GM19455 (cell line): ENCODE measurements around the gene TRAP1.
"Not testable (repeated sequence)": the region's sequence is repeated elsewhere in the genome, so short reads cannot be mapped to it uniquely, and the experiment has no call there.

ENCODE experiments used
- ATAC-seq: cut with Tn5 transposase; IDR thresholded peaks from one replicate; pipeline ENCODE4 v1.9.1; 2021; ENCODE audit not compliant: unreplicated experiment

Gene TRAP1

DNA sequence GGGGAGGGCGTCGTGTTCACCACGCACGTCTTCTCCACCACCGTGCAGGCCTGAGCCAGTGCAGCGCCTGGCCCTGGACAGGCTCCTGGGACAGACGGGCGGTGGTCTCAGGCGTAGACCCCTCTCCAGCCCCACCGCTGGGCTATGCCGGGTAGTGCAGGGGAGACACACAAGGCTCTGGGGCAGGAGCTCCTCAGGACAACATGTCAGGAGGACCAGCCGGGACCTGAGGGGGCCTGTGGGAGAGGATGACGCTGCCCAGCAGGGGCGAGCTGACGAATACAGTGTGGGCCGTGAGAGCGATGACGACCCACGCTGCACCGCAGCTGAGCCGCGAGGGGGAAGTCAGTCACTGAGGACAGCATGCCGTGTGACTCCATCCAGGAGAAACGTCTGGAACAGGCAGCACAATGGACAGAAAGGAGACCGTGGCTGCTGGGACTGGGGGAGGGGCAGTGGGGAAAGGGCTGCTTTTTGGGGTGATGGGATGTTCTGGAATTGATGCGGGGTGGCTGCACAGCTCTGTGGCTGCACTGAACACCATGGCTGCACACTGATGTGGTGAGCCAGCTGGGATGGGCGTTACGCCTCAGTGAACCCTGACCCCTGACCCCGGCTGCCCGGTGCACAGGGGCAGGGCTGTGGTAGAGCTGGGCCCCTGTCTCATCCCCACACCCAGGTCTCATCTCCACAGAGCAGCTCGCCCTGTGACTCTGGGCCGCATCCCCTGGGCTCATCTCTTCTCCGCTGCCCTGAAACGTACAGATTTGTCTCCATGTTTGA, 42.6 kb downstream of the TRAP1 start:
- no peak for ATAC-seq

DNA sequence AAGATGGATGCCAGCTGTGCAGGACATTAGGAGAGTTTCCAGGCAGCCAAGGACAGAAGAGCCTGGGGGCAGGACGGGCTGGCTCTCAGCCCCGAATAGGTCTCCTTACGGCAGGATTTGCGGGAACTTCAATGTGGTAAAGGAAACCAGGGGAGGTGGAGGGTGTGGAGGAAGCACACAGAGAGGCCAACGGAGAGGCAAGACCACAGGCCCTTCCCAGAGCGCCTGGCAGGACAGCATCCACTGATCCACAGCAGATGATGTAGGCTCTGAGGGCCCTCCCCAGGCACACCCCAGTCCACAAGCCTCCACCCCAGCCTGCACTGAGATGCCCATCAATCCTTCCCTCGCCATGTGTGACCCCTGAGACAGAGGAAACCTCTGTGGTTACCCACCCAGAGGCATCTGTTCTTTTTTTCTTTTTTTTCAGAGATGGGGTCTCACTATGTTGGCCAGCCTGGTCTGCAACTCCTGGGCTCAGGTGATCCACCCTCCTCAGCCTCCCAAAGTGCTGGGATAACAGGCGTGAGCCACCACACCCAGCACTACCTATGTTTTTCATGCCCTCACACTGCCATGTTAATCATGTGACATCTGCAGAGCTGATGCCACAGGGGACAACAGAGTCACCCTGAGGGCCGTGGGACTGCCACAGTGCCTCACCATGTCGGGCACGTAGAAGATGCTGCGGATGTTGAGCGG, 43.5 kb downstream of the TRAP1 start:
- no peak for ATAC-seq

DNA sequence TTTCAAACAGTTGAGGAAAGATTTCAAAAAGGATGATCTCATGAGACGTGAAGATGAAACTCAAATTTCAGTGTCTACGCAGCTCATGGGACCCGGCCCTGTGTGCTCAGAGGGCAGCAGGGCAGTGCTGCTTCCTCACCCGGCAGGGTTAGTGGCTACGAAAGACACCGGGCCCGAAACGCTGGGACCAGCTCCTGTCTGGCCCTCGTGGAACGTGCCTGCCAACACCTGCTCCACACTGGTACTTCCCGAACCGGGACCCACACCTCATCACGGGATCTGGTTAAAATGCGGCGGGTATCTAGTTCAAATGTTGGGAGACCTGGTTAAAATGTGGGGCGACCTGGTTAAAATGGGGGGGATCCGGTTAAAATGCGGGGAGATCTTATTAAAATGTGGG, 44.1 kb downstream of the TRAP1 start:
- ATAC-seq: no peak

DNA sequence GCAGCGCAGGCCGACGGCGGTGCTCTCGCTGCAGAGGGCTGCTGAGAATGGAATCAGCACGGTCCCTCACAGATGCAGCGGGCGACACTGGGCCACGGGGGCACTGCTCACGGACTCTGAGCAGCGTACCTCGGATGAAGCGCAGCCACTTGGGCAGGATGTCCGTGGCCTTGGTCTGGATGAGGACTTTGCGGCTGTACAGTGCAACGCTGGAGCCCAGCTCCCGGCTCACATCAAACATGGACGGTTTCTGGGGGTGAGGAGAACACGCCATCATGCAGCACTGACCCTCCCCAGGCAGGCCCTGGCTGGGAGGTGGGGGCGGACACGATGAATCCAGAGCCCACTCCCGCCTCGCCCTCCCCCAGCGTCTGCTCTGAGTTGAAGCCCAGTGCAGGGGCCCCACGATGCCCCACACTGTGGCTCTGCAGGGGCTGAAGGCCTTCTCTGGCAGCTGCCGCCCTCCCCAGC, 44.7 kb downstream of the TRAP1 start:
- ATAC-seq: no peak

DNA sequence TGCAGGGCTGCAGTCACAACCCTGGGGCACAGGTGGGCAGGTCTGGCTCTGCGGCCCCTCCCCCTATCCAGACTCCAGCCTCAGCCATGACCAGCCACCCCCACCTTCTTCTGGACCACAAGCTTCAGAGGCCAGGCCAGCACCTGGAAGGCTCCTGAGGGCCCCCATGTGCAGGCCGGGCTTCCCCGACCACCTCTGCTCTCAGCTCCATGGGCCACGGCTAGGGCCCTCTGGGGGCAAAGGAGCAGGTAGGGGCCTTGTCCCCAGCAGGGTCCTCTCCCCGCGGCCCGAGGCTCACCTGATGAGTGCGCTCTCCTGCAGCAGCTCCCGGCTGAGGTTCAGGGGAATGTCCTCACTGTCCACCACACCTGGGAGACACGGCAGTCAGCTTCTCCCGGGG, 45.9 kb downstream of the TRAP1 start:
- no peak for ATAC-seq

DNA sequence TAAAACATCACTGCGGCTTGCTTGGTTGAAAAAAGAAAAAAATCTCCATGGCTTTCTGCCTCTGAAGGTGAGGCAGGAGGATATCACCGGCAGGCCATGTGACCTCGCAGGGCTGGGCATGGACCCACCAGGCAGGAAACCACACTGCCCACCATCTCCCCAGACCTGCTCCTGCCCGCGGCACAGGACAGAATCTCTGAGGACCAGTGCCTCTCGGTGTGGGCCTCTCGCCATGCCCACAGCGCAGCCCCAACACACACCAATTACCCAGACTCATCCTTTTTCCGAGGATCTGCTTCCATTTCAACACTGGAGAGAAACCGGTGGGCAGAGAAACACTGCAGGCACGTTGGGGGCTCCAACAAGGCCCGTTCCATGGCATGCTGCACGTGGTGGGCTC, 46.6 kb downstream of the TRAP1 start:
- ATAC-seq: no peak

DNA sequence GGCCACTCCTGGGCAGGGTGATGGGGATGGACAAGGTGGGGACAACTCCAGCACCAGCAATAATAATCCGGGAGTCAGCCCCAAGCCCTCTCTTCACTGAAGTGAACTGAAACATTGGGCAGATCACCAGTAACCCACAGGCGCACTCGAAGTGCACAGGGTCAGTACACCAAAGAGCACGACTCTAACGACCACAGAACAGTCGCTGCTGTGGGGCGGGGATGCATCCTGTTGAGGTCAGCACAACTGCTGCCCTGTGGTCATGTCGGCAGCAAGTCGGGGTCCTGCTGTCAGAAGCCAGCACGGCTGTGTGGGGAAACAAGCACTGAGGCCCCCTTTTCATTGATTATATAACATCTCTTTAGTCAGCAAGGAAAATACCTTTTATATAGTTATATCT, 48.2 kb downstream of the TRAP1 start:
- ATAC-seq: no peak

DNA sequence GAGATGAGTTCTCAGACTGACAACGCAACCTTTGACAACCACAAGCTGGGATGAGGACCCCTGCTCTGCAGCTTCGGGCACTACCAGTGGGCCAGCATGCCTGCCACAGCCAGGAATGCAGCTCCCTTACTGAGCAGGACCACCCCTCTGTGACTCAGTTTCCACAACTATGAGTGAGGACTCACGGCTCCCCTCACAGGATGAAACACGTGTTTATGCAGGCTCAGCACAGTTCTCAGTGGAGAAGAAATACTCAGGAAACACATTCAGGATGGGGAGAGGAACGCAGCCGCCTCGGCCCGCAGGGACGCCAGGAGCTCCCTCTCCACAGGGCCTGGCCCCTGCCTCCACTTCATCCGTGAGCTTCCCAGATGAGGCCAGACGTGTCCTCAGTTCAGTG, 48.7 kb downstream of the TRAP1 start:
- no peak for ATAC-seq

DNA sequence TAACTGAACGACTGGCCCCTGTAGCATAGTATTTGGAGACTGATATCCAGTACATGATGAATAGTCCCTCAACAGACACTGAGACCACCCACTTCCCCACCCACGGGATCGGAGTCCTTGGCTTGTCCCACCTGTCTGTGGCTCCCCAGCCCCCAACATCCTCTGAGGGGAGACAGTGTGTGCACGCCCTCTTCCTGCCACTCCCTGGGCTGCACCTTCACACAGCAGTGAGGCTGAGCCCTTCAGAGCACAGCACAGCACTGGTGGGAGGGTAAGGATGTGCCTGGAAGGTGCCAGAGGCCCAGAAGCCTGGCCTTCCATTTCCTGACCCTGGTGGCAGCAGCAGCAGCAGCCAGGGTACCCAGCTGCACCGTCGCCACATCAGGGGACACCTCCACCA, 51.8 kb downstream of the TRAP1 start:
- no peak for ATAC-seq

DNA sequence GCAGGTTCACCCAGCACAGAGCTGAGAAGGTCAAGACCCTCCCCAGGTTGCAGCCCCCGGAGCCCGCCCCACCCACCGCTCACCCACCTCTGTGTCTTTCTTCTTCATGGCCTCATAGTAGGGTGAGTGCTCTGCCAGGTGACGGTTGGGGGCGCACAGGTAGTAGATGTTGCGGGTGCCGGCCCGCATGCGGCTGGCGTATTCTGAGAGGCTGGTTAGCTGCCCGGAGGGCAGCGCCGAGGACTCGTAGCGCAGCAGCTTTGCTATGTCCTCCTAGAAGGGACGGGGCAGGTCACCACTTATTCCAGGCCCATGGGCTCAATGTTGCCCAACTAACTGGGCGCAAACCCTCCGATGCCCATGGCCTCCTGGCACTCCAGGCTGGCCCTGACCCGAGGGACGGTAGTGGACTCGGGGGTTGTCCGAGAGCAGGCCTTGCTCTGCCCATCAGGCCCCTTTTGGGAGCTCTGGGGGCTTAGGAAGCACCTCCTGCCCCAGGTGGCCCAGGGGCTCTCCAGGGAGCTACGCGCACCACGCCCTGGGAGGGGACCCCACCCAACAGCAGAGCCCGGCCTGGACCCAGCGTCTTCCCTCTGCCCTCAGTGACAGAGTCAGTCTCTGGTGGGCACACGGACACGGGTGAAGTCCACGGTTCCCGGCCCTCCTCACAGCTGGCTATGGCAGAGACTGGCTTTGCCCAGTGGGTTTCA, 53.0 kb downstream of the TRAP1 start:
- no peak for ATAC-seq

DNA sequence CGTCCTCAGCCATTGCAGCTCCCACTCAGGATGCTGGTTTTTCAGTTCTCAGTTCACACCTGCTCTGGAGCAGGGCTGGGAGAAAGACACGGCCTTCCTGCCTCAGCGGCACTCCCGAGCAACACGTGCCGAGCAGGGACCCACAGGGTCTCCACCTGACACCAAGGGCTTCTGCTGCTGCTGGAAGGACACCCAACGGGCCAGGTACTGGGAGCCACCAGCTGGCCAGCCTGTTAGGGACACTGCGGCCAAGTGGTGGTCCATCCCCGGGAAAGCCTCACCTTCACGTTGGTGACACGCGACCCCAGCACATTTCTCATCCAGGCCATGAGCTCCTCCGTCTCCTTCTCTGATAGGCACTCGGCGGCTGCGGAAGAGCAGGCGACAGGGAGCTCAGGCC, 54.7 kb downstream of the TRAP1 start:
- ATAC-seq: no peak

DNA sequence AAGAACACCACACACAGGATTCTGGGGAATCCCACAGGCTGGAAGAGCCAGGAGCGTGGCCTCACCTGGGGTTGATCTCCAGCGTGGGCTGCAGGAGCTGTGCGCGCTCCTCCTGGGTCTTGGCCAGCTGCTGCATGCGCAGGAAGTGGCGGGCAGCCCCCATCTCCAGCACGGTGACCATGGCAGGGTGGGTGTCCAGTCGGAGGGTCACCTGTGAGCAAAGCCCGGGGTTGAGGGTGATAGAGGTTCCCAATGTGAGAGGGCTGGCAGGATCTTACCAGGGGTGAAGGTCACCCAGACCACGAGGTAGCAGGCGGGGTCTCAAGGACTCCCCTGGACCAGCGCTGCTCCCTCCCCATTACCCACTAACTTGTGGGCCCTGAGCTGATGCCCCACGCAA, 55.4 kb downstream of the TRAP1 start:
- ATAC-seq: no peak

DNA sequence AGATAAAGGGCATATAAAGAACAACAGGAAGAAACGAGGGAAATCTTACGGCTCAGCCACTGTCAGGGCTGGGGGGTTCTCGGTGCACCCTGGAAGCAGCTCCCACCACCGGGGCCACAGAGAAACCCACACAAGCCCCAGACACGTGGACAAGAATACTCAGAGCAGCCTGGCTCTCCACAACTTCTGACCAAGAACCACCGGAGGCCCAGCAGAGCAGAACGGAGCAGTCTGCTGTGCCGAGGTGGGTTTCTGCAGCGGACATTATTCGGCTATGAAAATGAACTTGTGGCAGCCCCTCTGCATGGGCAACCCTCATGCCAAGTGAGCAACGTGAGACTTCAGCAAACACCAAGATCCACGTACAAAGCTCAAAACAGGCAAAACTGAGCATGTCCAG, 56.0 kb downstream of the TRAP1 start:
- ATAC-seq: no peak

DNA sequence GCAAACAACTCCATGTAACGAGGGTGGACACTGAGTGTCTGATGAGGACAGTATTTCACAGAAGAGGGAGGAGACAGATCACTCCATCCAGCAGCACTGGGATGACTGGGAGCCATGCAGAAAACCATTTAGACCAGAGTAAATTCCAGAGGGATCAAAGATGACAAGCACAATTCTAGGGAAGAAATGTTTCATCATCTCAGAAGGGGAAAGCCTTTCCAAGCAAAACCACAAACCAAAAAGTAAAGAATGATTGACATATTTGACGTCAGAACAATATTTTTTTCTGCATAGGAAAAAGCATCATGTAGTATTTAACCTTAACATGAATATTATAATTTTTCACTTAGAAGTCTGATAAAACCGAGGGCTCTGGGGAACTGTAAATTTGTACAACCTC, 58.1 kb downstream of the TRAP1 start:
- no peak for ATAC-seq

DNA sequence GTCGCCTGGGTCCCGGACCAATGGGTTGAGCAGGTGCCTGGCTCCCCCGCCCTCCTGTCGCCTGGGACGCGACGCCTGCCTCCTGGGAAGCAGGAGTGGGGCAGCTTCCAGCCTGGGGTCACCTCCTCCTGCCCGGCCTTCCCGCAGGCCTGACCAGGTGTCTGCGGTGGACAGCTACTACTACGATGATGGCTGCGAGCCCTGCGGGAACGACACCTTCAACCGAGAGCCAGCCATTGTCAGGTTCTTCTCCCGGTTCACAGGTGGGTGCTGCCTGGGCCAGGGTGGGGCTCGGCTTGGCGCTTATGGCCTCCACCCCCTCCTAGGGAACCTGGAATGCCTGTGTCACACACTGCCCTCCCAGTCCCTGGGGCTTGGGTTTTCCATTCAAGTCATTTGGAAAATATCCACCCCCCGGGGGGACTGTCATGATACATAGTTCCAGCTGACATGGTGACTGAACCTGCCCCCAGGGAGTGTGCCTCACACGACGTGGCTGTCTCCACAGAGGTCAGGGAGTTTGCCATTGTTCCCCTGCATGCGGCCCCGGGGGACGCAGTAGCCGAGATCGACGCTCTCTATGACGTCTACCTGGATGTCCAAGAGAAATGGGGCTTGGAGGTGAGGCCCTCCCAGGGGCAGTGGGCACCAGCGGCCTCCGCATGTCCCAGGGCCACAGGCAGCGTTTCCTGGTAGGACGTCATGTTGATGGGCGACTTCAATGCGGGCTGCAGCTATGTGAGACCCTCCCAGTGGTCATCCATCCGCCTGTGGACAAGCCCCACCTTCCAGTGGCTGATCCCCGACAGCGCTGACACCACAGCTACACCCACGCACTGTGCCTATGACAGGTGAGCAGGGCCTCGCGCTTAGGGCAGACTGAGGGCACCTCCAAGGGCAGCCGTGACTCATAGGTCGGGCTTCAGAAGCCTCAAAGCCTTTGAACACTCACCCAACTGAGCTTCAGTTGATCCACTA, 60.5 kb downstream of the TRAP1 start:
- ATAC-seq: no peak

DNA sequence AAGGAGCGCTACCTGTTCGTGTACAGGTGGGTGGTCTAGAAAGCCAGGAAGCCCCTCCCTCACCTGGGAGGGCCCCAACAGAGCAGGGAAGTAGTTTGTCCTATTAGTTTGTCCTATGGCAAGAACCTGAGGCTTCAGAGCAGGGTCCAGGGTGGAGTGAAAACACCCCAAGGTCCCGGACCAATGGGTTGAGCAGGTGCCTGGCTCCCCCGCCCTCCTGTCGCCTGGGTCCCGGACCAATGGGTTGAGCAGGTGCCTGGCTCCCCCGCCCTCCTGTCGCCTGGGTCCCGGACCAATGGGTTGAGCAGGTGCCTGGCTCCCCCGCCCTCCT, 61.2 kb downstream of the TRAP1 start:
- ATAC-seq: not testable (repeated sequence)

DNA sequence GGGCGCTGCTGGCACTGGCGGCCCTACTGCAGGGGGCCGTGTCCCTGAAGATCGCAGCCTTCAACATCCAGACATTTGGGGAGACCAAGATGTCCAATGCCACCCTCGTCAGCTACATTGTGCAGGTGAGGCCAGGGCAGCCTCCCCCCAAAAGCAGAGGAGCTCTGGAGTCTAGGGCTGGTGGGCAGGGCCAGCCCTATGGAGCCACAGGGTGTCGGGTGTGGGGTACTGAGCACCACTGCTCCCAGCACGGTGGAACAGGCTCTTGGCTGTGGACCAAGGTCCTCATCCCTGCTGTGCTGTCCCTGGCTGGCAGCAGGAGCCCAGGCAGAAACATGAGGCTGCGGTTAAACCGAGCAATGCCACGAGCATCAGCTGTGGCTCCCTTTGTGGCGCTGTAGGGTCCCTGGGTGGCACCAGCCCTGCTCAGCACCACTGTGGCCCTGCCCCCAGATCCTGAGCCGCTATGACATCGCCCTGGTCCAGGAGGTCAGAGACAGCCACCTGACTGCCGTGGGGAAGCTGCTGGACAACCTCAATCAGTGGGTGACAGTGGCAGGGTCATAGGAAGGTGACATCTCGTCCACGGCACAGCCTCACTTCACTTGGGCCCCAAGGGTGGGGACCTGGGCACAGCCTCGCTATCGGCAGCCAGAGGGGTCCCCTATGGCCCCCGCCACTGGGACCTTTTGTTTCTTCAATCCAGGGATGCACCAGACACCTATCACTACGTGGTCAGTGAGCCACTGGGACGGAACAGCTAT, 61.7 kb downstream of the TRAP1 start:
- ATAC-seq: no peak

DNA sequence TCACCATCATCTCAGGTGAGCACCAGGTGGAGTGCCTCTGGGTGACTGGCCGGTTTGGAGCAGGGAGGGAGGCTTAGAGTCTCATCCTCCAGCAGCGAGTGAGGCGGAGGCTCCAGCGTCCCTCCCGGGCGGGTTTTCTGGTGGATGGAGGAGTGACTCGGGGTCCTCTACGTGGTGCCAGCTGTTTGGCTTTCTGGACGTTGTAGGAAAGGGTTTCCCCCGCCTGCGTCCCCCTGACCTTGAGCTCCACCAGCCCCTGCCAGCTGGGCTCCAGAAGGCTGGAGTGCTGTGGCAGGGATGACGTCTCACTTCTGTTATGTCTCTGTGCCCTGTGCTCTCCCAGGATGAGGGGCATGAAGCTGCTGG, 62.3 kb downstream of the TRAP1 start:
- ATAC-seq: no peak

DNA sequence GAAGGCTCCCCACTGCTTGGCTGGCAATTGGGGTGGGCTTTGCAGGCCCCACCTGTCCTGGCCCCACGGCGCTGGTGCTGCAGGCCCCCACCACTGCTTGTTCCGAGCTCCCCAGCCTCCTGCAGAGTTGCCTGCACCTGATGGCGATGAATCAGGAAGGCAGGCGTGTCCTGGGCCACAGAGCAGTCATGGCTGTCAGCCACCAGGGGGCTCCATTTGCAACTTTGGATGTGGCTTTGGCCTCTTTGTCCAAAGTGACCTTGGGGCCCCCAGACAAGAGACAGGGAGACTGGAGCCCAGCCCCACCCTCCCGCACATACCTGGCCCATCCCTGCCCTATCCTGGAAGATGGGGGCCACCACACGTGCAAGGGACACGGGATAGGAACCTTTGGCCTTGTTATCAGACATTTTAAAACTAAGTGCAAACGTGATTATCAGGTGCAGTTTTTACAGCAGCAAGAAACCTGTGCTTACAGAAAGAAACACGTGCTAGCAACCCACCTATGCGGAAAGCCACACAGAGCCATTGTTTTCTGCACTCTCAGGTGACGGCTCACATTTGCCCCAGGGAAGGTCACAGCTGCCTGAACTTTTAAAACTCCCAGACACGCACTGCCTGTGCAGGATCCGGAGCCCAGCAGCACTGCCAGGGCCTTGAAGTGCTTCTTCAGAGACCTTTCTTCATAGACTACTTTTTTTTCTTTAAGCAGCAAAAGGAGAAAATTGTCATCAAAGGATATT, 62.9 kb downstream of the TRAP1 start, which contains the start of gene DNASE1:
DNASE1 (plus strand) TSS at position 443 of the 743 bp plus-strand sequence. CDS start 683 bp downstream, outside the sequence.
- ATAC-seq: no peak
